Gastrocnemius medialis (tissue), 4 donors: ENCODE results near the gene C8B. TPM values are rescaled to one million over a fixed set of nuclear protein-coding genes. Genes with fewer than 3 reads are reported as not detected.

Source experiments
- ATAC-seq, 2 donors: fragments of 150-250 bp; one replicate each; pipeline ENCODE4 v1.9.1; 2016
- DNase-seq, 2 donors: peaks; one replicate each; pipeline ENCODE4 v3.0.0-alpha.2; 2019
- H3K27ac ChIP-seq, 4 donors: fragments of 200-600 bp; sonication (generic); 1 replicate in 1 of 4; 2 replicates in 3 of 4; pipeline ENCODE4 v1.5.1; 2016 to 2018; ENCODE audit warnings: mild to moderate bottlenecking in 2 of 4, moderate library complexity in 1 of 4
- H3K27me3 ChIP-seq, 3 donors: fragments of 200-600 bp; sonication (generic) in 2 of 3; 1 replicate in 1 of 3; 2 replicates in 2 of 3; pipeline versions ENCODE4 v1.5.1 to v1.6.0; 2016 to 2019; ENCODE audit warnings: mild to moderate bottlenecking in 1 of 3, moderate library complexity in 1 of 3
- H3K36me3 ChIP-seq, 2 donors: fragments of 200-600 bp; sonication (generic) in 1 of 2; one replicate each; pipeline ENCODE4 v1.5.1; 2017 to 2018
- H3K4me1 ChIP-seq, 2 donors: fragments of 200-600 bp; sonication (generic) in 1 of 2; one replicate each; pipeline ENCODE4 v1.5.1; 2016 to 2017; ENCODE audit warnings: mild to moderate bottlenecking in 2 of 2
- H3K4me3 ChIP-seq, 4 donors: fragments of 200-600 bp; sonication (generic) in 3 of 4; 1 replicate in 1 of 4; 2 replicates in 3 of 4; pipeline ENCODE4 v1.5.1; 2016 to 2019; ENCODE audit warnings: mild to moderate bottlenecking in 2 of 4
- H3K9me3 ChIP-seq, 3 donors: fragments of 200-600 bp; sonication (generic) in 2 of 3; 1 replicate in 1 of 3; 2 replicates in 2 of 3; pipeline ENCODE4 v1.5.1; 2016 to 2019
- CTCF ChIP-seq, 5 experiments: fragments of 450-650 bp in 3 of 5; fragments of 200-600 bp in 2 of 5; sonication (generic) in 2 of 5; IDR thresholded peaks in 4 of 5; conservative IDR thresholded peaks in 1 of 5; 1 replicate in 4 of 5; 2 replicates in 1 of 5; pipeline ENCODE4 v1.5.1; 2016 to 2019; ENCODE audit warnings: antibody characterized with exemption in 5 of 5, mild to moderate bottlenecking in 3 of 5, moderate library complexity in 3 of 5
- POLR2A ChIP-seq, 2 donors: fragments of 450-650 bp; IDR thresholded peaks; one replicate each; pipeline ENCODE4 v1.6.1; 2017; ENCODE audit warnings: antibody characterized with exemption in 2 of 2, mild to moderate bottlenecking in 2 of 2, moderate library complexity in 2 of 2
- in situ Hi-C, 4 donors: fragments of 200-750 bp; cut with MboI; loops; one replicate each; pipeline versions ENCODE4 v1.15.0 to v1.8.0; 2017; ENCODE audit warnings: low sequenced_read_pairs in 4 of 4
- intact Hi-C: fragments of 100-400 bp; cut with DNase I; formaldehyde crosslinking; loops from one replicate; pipeline ENCODE4 v1.15.1; 2023; ENCODE audit warnings: low total_unique reads
- total RNA-seq, 4 donors: library from RNA; depleted of rRNA; stranded (reverse); fragments of >200 nt; gene quantifications; one replicate each; pipeline versions ENCODE4 v1.1.0 to v1.2.3, GENCODE V29; 2016

C8B gene
- total RNA-seq, 4 donors from 2014 or later: 0.68 to 1.5 TPM; not detected in 2

GRCh38 chr1:56881417-56881816 is 84.4 kb downstream of the C8B start:
- DNase-seq (no peak), ATAC-seq (no peak)
- Histone ChIP-seq H3K36me3 (no peaks in the 10 kb centered on the region), H3K9me3 (no peaks in the 10 kb centered on the region), H3K4me1 (no peaks in the 10 kb centered on the region), H3K27me3 (no peaks in the 10 kb centered on the region), H3K27ac (no peak overlapping the region), H3K4me3 (no peak overlapping the region)
- in situ Hi-C loops: no loop called here
- intact Hi-C loops: no loop called here
- TF ChIP-seq POLR2A (IDR thresholded peaks at IDR 0.05): no peak
- no peak for TF ChIP-seq CTCF (IDR thresholded peaks at IDR 0.05 in 4 of 5, conservative IDR thresholded peaks at IDR 0.05 in 1 of 5)

- Histone ChIP-seq H3K4me3 (no peak overlapping the region), H3K36me3 (no peaks in the 10 kb centered on the region), H3K9me3 (no peaks in the 10 kb centered on the region), H3K27ac (no peak overlapping the region), H3K27me3 (no peaks in the 10 kb centered on the region), H3K4me1 (no peaks in the 10 kb centered on the region)
- no peak for DNase-seq
- in situ Hi-C loops (no loop called here), intact Hi-C loops (no loop called here)
- TF ChIP-seq POLR2A (IDR thresholded peaks at IDR 0.05) (no peak), CTCF (IDR thresholded peaks at IDR 0.05 in 4 of 5, conservative IDR thresholded peaks at IDR 0.05 in 1 of 5) (no peak)
- ATAC-seq: no peak
These were observed 85.0 kb downstream of the C8B start for GRCh38 chr1:56880774-56881173.

Other genes with a start within 250 kb of the C8B start
- gene FYB2, start 146.6 kb downstream of the C8B start, total RNA-seq: 10 to 100 TPM in 1 of 4 donors, 1 to 10 TPM in 3; 1.0 to 14.2 (median 1.7) TPM
- gene C8A, start 111.2 kb downstream of the C8B start, total RNA-seq: under 1 TPM in 2 of 4 donors, not detected in 2; 0.20 to 0.40 TPM